GM21737 (cell line): ENCODE measurements around the gene GOLGA6A.
"Not testable (repeated sequence)": the region's sequence is repeated elsewhere in the genome, so short reads cannot be mapped to it uniquely, and the experiment has no call there.

Experiments
- ATAC-seq: cut with Tn5 transposase; IDR thresholded peaks from one replicate; pipeline ENCODE4 v1.9.1; 2021; ENCODE audit warnings: mild to moderate bottlenecking, moderate library complexity; ENCODE audit not compliant: unreplicated experiment

The GOLGA6A gene

DNA sequence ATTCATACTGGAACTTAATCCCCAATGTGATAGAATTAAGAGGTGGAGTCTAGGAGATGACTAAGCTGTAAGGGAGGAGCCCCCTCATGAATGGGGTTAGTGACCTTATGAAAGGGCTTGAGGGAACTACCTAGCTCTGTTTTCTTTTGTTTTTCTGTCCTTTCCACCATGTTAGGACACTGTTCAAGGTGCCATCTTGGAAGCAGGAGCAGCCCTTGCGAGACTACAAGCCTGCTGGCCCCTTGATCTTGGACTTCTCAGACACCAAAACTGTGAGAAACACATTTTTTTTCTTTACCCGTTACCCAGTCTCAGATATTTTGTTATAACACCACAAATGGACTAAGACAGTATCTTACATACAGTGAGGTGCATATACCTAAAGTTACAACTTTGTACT lies 26.5 kb downstream of the GOLGA6A start:
- ATAC-seq, result no peak

DNA sequence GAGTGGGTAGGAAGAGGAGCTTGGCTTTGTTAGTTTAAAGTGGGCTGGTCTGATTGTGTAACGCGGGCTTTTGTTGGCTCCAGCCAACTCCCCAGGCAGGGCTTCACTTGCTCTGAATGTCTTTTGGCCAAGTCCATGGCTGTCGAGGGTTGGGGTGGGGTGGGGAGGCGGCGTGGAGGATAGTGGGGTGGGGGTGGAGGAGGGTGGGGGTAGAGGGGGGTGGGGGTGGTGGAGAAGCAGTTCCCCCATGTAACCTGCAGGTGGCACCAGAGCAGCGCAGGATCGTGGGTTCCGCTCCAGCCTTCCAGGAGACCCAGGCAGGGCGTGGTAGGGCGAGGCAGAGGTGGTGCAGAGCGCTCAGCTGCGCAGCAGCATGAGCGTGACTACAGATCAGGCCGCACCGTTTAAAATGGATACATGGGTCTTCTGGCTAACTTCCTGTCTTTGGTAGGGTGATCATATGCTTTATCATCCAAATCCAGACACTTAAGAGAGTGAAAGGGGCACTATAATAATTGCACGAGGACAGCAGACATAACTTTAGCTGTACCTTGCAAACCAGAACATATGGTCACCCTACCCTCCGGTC lies 28.3 kb downstream of the GOLGA6A start:
- no peak for ATAC-seq

DNA sequence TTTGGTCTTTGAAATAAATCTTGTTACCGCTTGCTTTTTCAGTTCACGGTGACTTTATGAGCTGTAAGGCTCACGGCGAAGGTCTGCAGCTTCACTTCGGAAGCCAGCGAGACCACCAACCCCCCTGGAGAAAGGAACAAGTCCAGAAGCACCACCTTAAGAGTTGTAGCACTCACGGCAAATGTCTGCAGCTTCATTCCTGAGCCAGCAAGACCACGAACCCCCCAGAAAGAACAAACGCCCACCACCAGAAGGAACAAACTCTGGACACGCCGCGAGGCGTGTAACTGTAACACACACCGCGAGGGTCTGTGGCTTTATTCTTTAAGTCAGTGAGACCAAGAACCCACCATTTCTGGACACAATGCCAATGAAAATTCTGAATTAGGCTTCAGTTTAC lies 28.8 kb downstream of the GOLGA6A start:
- ATAC-seq, result no peak

DNA sequence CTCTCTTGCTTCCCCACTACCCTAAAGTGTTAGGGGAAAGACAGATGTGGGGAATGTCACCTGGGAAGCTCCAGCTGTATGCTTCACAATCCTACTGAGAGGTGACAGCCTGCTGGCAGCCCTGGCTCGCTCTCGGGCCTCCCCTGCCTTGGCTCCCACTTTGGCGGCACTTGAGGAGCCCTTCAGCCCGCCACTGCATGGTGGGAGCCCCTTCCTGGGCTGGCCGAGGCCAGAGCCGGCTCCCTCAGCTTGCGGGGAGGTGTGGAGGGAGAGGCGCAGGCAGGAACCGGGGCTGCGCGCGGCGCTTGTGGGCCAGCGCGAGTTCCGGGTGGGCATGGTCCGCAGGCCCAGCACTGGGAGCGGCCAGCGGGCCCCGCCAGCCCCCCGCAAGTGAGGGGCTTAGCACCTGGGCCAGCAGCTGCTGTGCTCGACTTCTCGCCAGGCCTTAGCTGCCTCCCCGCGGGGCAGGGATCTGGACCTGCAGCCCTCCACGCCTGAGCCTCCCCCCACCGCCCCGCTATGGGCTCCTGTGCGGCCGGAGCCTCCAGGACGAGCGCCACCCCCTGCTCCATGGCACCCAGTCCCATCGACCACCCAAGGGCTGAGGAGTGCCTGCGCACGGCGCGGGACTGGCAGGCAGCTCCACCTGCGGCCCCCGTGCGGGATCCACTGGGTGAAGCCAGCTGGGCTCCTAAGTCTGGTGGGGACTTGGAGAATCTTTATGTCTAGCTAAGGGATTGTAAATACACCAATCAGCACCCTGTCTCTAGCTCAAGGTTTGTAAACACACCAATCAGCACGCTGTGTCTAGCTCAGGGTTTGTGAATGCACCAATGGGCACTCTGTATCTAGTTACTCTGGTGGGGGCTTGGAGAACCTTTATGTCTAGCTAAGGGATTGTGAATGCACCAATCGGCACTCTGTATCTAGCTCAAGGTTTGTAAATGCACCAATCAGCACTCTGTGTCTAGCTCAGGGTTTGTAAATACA lies 29.8 kb downstream of the GOLGA6A start:
- not testable (repeated sequence) for ATAC-seq

DNA sequence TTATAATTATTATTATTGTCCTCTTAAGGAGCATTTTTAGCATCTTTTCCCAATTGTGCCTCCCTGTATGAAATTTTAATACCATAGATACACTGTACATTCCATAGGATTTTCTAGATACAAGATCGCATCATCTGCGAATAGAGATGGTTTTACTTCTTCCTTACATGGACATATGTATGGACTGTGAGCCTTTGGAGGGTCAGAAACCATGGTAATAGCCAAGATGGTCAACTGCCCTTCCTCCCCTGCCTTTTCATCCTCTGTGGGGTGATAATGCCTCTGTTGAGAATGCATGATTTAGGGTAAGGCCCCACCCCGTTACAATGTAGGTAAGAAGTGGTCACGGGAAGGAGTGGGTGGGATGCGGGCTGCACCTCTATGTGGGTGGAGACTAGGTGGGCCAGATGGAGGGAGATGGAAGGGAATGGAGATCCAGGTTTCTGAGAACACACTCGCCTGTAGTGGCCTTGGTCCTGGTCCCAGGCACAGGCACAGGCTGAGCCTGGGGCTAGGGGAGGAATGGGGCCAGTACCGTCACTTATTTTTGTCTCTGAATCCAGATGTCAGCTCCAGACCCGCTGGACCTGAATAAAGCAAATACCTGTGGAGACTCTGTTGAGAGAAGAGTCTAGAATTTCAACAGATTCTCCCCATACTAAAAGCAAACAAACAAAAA lies 31.7 kb downstream of the GOLGA6A start:
- no peak for ATAC-seq

DNA sequence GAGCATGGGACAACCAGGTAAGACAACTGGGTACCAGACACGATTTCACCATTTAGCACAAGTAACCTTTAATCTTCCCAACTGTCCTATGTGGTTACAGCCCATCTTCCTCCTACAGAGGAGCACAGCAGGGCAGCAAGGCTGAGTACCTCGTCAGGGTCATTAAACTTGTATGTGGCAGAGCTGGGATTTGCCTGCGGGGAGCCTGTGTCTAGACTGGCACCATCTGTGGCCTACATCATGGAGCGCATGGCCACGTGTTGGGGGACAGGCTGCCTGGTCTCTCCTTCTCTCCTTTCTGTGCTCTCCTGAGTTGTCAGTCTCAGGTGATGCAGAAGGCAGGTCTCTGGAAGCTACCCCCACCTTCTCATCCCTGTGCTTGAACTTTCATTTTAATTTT lies 32.2 kb downstream of the GOLGA6A start:
- ATAC-seq, result no peak

DNA sequence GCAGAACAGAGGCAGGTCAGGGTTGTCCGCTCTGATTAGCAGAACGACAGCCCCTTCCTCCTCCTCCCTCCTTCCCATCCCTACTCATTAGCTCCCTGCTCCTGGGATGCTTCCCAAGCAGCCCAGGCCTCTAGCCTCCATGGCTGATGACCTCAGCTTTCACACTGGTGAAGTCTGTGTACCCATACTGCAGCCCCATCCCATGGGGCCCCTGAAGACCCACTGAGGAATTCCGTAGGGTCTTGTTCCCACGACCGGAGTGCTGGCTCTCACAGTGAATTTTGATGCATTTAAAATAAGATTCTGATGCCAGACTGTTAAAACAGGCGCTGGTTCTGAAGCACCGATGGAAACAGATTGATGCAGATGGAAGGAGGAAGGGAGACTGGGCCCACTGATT lies 36.1 kb downstream of the GOLGA6A start:
- no peak for ATAC-seq

DNA sequence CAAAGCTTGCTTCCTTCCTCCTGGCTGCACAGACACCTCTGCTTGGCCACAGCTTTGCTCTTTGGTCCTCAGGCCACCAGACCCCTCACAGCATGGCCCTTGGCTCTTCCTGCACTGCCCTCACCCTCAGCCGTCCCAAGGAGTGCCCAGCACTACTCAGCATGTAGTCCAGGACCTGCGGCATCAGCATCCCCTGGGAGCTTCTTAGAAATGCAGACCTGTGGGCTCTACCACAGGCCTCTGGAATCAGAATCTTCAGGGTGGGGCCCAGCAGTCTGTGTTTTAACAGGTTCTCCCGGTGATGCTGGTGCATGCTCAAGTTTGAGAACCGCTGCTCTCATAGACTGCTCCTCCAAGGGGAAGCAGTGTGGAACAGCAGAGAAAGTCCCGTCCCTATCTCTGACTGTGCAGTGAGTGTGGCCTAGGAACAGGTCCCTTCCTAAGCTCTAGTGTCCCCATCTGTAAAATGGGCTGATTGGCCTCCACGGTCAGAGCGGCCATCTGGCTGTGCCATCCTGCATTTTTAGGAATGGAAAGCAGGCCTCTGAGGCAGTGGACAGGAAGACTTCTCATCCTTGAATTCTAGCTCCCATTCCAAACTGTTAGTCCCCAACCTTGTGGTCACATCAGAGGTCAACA lies 36.6 kb downstream of the GOLGA6A start:
- no peak for ATAC-seq

DNA sequence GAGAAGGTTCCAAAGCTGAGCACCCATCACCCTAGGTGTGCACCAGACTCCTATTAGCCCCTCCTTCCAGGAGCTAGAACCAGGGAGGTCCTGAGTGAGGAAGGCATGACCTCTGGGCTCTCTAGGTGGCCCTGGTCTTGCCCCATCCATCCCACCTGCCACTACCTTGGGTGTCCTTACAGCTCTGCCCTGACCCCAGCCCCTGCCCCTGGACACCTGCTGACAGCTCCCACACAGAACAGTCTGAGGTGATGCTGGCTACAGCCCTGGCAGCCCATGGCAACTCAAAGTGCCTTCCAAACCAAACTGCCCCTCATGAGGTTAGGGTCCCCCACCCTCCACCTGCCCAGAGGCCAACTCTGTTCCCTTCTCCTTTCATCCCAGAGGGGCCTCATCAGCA lies 37.2 kb downstream of the GOLGA6A start:
- ATAC-seq, result no peak

DNA sequence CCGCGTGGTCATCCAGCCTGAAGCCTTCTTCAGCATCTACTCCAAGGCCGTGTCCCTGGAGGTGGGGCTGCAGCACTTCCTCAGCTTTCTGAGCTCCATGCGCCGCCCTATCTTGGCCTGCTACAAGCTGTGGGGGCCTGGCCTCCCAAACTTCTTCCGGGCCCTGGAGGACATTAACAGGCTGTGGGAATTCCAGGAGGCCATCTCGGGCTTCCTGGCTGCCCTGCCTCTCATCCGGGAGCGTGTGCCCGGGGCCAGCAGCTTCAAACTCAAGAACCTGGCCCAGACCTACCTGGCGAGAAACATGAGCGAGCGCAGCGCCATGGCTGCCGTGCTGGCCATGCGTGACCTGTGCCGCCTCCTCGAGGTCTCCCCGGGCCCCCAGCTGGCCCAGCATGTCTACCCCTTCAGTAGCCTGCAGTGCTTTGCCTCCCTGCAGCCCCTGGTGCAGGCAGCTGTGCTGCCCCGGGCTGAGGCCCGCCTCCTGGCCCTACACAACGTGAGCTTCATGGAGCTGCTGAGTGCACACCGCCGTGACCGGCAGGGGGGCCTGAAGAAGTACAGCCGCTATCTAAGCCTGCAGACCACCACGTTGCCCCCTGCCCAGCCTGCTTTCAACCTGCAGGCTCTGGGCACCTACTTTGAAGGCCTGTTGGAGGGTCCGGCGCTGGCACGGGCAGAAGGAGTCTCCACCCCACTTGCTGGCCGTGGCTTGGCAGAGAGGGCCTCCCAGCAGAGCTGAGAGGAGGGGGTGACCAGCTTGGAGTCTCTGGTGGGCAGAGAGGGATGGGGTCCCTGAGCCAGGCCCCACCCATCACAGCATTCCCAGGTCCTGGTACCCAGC lies 37.9 kb downstream of the GOLGA6A start:
- no peak for ATAC-seq

DNA sequence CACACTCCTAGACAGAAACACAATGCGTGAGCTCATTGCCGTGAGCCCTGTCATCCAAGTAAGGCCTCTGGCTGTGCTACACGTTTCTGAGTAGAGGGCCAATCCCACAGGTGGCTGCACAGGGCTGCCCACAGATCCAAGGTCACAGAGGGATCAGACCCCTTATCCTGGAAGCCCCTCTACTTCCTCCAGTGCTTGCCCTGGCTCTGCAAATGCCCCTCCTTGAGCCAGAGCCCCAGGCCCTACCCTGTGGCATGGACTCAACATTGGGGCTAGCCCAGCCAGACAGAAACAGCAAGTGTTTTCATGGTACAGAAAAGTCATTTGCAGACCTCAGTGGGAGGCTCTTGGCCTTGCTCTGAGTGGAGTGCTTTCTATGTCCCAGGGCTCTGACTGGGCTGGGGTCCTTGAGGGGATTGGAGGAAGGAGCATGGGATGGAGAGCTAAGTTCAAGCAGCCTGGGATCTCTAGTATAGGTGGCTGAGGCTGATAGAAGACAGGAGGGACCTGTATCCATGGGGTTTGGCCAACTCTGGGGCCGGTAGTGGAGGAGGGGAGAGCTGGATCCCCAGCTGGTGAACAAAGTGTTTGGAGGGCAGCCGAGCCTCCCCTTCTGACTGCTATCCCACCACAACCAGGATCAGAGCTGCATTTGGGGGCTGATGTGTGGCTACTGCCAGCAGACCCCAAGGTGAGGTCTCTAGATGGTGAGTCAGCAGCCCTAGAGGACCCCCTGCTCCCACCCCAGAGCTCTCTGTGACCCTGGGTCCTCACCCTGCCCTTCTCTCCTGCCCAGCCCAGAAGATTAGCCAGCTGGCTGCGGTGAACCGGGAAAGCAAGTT lies 38.7 kb downstream of the GOLGA6A start:
- ATAC-seq, result no peak

DNA sequence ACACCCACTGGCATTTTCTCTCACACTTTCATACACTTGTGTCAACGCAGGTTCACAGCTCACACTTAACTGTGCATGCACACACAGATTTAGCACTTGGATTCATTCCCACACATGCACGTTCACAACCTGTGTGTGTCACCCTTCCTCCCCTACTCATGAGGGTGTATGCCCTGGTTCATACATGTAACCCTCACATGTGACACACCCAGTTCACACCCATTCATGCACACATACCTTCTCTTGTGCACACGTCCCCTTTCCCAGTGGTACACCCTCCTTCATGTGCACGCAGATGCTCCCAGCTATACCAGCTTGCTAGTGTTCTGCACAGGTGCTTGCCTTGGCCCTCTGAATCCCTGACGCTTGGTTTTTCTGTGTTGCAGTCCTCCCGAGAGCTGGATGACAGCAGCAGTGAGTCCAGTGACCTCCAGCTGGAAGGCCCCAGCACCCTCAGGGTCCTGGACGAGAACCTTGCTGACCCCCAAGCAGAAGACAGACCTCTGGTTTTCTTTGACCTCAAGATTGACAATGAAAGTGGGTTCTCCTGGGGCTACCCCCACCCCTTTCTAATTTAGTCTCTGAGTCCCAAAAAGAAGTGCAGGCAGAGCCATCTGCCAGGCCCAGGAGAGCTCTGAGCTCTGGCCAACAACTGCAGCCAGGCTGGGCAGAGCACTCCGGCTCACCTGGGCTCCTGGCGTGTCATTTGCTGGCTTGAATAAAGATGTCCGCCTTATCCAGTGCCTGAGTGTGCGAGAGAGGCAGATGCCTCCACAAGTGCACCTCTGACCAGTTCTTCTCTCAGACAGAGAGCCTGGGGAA lies 39.5 kb downstream of the GOLGA6A start:
- ATAC-seq, result no peak

DNA sequence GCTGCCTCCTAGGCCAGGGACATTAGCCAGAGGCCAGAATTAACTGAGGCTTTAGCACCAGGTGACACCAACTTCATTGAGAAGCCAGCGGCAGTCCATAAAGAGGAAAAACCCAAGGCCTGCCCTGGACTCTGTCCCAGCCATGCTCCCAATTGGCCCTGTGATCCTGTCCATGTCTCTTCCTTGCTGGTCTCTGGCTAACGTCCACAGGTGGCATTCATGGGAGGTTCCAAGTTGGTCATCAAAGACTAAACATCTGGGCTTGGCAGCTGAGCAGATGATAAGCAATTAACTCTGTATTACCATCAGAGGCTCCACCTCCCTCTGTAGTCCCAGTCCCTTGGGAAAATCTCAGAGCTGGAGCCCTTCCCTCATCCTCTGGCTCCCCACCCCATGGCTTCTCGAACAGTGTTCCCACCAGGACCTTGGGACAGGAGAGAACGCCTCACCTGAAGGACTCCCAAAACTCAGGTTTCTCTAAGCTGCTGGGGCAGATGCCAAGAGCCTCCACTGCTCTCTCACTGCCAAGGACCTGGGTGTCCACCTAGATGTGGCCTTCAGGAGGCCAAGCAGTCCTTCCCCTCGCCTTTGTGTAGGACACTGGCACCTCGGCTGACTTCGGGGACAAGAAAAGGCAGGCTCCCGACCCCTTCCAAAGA lies 40.4 kb downstream of the GOLGA6A start:
- no peak for ATAC-seq

DNA sequence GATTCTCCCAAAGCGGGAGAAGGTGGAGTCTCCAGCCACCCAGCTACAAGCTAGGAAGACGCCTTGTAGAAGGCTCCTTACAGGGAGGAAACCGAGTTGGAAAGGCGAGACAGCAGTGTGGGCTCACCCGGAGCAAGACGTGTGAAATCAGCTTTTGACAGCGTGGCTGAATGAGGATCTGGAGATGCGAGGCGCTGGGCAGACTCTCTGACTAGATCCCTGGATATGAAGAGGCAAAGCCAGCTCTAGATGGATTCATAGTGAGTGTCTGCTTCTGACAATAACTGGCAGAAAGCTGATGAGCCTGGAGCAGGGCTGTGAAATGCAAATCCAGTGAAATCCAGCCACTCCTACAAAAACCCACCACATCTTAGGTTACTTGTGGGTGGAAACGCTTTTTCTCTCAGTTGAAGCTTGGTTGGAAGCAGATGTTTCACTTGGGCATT lies 41.0 kb downstream of the GOLGA6A start:
- no peak for ATAC-seq

DNA sequence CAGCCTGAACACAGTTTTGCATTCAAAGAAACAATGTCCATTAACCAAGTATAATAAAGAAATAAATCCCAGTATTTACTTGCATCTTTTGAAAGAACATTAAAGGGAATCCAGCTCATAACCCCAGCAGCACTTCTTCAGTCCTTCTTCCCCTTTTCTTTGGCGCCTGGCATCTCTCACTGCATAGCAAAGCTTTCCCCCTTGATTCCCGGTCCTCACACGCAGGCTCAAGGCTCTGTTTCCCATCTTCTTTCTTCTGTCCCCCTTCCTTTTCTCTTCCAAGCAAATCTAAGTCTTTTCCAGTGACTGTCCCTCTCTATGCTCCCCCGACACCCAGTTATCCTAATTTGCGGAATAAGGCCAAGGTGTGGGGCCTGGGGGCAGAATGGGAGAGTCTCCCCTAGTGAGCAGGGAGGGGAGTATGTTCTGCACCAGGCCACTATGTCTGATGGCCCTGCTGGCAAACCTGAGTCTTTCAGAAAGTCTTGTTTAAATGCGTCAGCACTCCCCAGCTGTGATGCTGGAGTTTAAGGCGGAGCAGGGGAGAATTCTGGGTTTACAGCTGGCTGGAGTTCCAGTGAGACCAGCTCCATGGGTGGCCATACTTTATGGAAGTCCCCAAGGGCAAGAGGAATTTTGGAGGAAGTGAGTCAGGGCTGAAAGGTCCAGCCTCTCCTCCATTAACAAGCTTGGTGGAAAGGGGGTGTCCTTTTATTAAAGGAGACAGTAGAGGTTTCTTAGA lies 42.1 kb downstream of the GOLGA6A start:
- no peak for ATAC-seq

DNA sequence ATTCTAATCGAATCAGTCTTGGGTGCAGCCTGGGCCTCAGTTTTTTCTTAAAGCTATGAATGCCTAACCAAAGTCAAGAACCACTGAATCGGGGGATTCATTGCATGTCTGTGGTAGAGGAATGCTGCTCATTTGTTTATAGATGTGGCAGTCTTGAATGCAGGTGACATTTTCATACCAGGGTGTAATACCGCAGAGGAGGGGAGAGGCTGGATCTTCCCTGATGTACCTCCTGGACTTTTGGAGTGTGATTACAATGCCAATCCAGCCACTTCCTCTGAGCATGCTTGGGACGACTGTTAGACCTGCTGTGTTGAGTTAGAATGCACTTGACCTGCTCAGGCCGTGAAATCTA lies 42.7 kb downstream of the GOLGA6A start:
- no peak for ATAC-seq
